Cardiac fibroblast (primary cell): ENCODE data around the gene NEDD8.
"Not testable (repeated sequence)": the region's sequence is repeated elsewhere in the genome, so short reads cannot be mapped to it uniquely, and the experiment has no call there.

Experiments used
- DNase-seq, 2 donors: peaks; one replicate each; pipeline versions ENCODE4 v3.0.0 to v3.0.0-alpha.2; 2010; ENCODE audit warnings: low read depth in 2 of 2
- H3K4me3 ChIP-seq, 2 donors: replicated peaks in 1 of 2; 1 replicate in 1 of 2; 2 replicates in 1 of 2; pipeline ENCODE4 v1.5.1; 2011; ENCODE audit warnings: low read depth in 2 of 2, low read length in 2 of 2, mild to moderate bottlenecking in 2 of 2, moderate library complexity in 1 of 2
- CTCF ChIP-seq: IDR thresholded peaks from one replicate; pipeline ENCODE4 v1.5.1; 2011; ENCODE audit warnings: low read depth, mild to moderate bottlenecking, low read length, inconsistent platforms

The NEDD8 gene

GRCh38 chr14:24249230-24250021 is 17.3 kb upstream of the NEDD8 start:
- no peak for TF ChIP-seq CTCF
- H3K4me3 ChIP-seq, result no peak overlapping the region
- no peak for DNase-seq

GRCh38 chr14:24247422-24247821 is 15.3 kb upstream of the NEDD8 start:
- H3K4me3 ChIP-seq, result no peak overlapping the region
- TF ChIP-seq CTCF, result no peak
- no peak for DNase-seq

- H3K4me3 ChIP-seq, result no peak overlapping the region
- DNase-seq, result no peak
- no peak for TF ChIP-seq CTCF
Observed at GRCh38 chr14:24246765-24247212, 14.6 kb upstream of the NEDD8 start.

GRCh38 chr14:24245350-24245749 is 13.2 kb upstream of the NEDD8 start:
- not testable (repeated sequence) for DNase-seq

GRCh38 chr14:24243336-24243836 is 11.2 kb upstream of the NEDD8 start:
- no peak for TF ChIP-seq CTCF
- peak overlapping the region; percentile 88 to 89 for H3K4me3 ChIP-seq
- no peak for DNase-seq

More at GRCh38 chr14:24245350-24245749, 13.2 kb upstream of the NEDD8 start:
- H3K4me3 ChIP-seq, result not testable (repeated sequence)

GRCh38 chr14:24241829-24242443 is 9.8 kb upstream of the NEDD8 start:
- DNase-seq, result peak; percentile 93 to 94
- H3K4me3 ChIP-seq, result peak overlapping the region; percentile 88 to 89
- peak; percentile 40 for TF ChIP-seq CTCF
